Upper lobe of left lung (tissue), 4 donors: ENCODE results near the gene CHCHD3.

ENCODE experiments used
- CTCF ChIP-seq, 6 experiments: fragments of 450-650 bp in 4 of 6; fragments of 200-600 bp in 2 of 6; sonication (generic) in 2 of 6; IDR thresholded peaks; one replicate each; pipeline ENCODE4 v1.5.1; 2016 to 2019; ENCODE audit warnings: antibody characterized with exemption in 6 of 6
- EP300 ChIP-seq, 4 donors: sonication (generic); formaldehyde crosslinking; IDR thresholded peaks; one replicate each; pipeline ENCODE4 v1.5.1; 2017; ENCODE audit warnings: antibody characterized with exemption in 4 of 4, control low read depth in 2 of 4
- POLR2A ChIP-seq, 4 donors: fragments of 450-650 bp; IDR thresholded peaks; one replicate each; pipeline ENCODE4 v1.5.1; 2016 to 2017; ENCODE audit warnings: antibody characterized with exemption in 4 of 4, mild to moderate bottlenecking in 2 of 4
- POLR2AphosphoS5 ChIP-seq, 2 donors: sonication (generic); formaldehyde crosslinking; IDR thresholded peaks; one replicate each; pipeline ENCODE4 v1.5.1; 2017; ENCODE audit warnings: antibody characterized with exemption in 2 of 2

DNA sequence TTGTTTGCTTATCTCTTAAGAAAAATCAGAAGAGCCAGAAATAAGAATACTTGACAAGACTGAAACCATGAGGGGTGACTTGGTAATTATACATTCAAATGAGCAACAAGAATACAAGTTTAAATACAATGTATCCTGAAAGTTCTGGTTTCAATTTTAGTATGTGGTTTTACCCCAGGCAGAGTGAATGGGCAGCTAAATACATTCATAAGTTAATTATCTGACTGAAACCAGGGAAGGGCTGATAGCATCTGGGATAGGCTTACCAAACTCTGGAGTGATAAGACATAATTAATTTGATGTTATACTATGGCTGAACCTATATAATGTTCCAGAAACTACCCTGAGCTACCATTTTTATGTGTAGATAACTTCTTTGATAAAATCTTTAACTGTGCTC lies 253.4 kb downstream of the CHCHD3 start:
- TF ChIP-seq POLR2A (IDR thresholded peaks at IDR 0.05) (no peak), CTCF (IDR thresholded peaks at IDR 0.05) (no peak), EP300 (IDR thresholded peaks at IDR 0.05) (no peak), POLR2AphosphoS5 (IDR thresholded peaks at IDR 0.05) (no peak)
